Gastroesophageal sphincter (tissue), 3 donors: ENCODE results near the gene CTCFL.

Experiments
- CTCF ChIP-seq, 4 experiments: fragments of 200-600 bp in 2 of 4; fragments of 450-650 bp in 2 of 4; sonication (generic) in 1 of 4; IDR thresholded peaks; one replicate each; pipeline ENCODE4 v1.5.1; 2017 to 2019; ENCODE audit warnings: antibody characterized with exemption in 4 of 4, mild to moderate bottlenecking in 2 of 4, moderate library complexity in 2 of 4
- POLR2A ChIP-seq, 2 donors: fragments of 450-650 bp; IDR thresholded peaks; one replicate each; pipeline ENCODE4 v1.6.1; 2017; ENCODE audit warnings: antibody characterized with exemption in 2 of 2, mild to moderate bottlenecking in 2 of 2, moderate library complexity in 1 of 2
- POLR2AphosphoS5 ChIP-seq: sonication (generic); formaldehyde crosslinking; IDR thresholded peaks from one replicate; pipeline ENCODE4 v1.6.1; 2017; ENCODE audit warnings: antibody characterized with exemption

GRCh38 chr20:57481281-57481711 is 43.6 kb downstream of the CTCFL start:
- no peak for TF ChIP-seq CTCF (IDR thresholded peaks at IDR 0.05)
- no peak for TF ChIP-seq POLR2AphosphoS5
- no peak for TF ChIP-seq POLR2A (IDR thresholded peaks at IDR 0.05)
